Limb (tissue), 2 donors: ENCODE measurements around the gene BLOC1S4.
"Not testable (repeated sequence)": the region's sequence is repeated elsewhere in the genome, so short reads cannot be mapped to it uniquely, and the experiment has no call there.

Experiments
- DNase-seq, 2 donors: peaks; one replicate each; pipeline ENCODE4 v3.0.0-alpha.2; 2016; ENCODE audit errors: extremely low spot score in 2 of 2

BLOC1S4 gene

GRCh38 chr4:6718932-6719610 lies 3.1 kb downstream of the BLOC1S4 start:
- DNase-seq = no peak

GRCh38 chr4:6719611-6720179 lies 3.7 kb downstream of the BLOC1S4 start:
- DNase-seq = no peak

GRCh38 chr4:6720202-6720699 lies 4.3 kb downstream of the BLOC1S4 start:
- DNase-seq = peak; percentile 77 to 95

- DNase-seq = no peak
Measured at GRCh38 chr4:6721121-6721520, 5.1 kb downstream of the BLOC1S4 start.

GRCh38 chr4:6722891-6723290 lies 6.9 kb downstream of the BLOC1S4 start:
- no peak for DNase-seq

- DNase-seq = no peak
Measured at GRCh38 chr4:6723851-6724250, 7.9 kb downstream of the BLOC1S4 start.

- DNase-seq = no peak
Measured at GRCh38 chr4:6724421-6725111, 8.6 kb downstream of the BLOC1S4 start.

- not testable (repeated sequence) for DNase-seq
Measured at GRCh38 chr4:6725427-6725961, 9.5 kb downstream of the BLOC1S4 start.

GRCh38 chr4:6727081-6727942 lies 11.3 kb downstream of the BLOC1S4 start:
- peak in 1 of 2 donors; percentile 79 for DNase-seq

- no peak for DNase-seq
Measured at GRCh38 chr4:6727943-6728250, 11.9 kb downstream of the BLOC1S4 start.

- DNase-seq = no peak
Measured at GRCh38 chr4:6728320-6729029, 12.5 kb downstream of the BLOC1S4 start.

GRCh38 chr4:6730603-6731317 lies 14.8 kb downstream of the BLOC1S4 start:
- no peak for DNase-seq

- no peak for DNase-seq
Measured at GRCh38 chr4:6731318-6731675, 15.3 kb downstream of the BLOC1S4 start.

- DNase-seq = no peak
Measured at GRCh38 chr4:6731780-6732179, 15.8 kb downstream of the BLOC1S4 start.

- DNase-seq = no peak
Measured at GRCh38 chr4:6732441-6733357, 16.7 kb downstream of the BLOC1S4 start.

- DNase-seq = no peak
Measured at GRCh38 chr4:6733358-6734164, 17.6 kb downstream of the BLOC1S4 start.

GRCh38 chr4:6734165-6734786 lies 18.3 kb downstream of the BLOC1S4 start:
- DNase-seq = no peak

GRCh38 chr4:6739920-6740319 lies 23.9 kb downstream of the BLOC1S4 start:
- DNase-seq = no peak
